ENCODE data around the gene ELOVL5.
"Not testable (repeated sequence)": the region's sequence is repeated elsewhere in the genome, so short reads cannot be mapped to it uniquely, and the experiment has no call there.

The ELOVL5 gene

DNA sequence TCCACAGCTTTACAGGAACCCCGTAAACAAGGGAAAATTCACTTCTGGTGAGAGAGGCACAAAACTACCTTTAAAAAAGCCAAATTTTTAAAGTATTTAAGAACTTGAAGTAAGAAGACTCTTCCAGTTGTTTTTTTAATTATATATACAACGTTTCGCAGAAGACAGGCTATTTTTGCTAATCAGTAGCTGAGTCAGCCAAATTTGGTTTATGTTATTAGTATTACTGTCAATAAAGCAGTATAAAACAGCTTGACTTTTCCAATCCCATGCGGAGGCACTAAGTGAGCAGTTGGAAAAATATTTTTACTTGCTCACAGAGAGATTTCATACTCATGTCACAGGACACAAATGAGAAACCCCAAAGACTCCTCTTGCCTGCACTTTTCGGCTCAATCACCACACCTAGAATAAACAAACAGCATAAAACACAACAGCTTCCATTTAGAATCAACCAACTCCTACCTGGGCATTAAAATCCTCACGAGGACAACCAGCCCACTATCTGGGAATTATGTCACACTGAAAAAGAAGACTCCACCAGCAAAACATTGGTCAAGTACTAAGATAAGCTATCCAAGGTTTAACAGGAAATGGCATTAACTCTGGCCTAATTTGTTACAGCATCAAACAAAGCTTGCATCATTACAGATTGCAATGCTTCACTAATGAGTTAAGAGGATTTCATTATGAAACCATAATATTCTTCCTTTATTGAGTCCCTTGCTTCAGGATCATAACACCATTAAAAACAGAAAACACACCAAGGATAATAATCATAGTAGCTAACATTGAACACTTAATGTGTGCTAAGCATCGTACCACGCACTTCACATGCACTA lies 26.3 kb downstream of the ELOVL5 start:
- TF ChIP-seq, protein P1, sequence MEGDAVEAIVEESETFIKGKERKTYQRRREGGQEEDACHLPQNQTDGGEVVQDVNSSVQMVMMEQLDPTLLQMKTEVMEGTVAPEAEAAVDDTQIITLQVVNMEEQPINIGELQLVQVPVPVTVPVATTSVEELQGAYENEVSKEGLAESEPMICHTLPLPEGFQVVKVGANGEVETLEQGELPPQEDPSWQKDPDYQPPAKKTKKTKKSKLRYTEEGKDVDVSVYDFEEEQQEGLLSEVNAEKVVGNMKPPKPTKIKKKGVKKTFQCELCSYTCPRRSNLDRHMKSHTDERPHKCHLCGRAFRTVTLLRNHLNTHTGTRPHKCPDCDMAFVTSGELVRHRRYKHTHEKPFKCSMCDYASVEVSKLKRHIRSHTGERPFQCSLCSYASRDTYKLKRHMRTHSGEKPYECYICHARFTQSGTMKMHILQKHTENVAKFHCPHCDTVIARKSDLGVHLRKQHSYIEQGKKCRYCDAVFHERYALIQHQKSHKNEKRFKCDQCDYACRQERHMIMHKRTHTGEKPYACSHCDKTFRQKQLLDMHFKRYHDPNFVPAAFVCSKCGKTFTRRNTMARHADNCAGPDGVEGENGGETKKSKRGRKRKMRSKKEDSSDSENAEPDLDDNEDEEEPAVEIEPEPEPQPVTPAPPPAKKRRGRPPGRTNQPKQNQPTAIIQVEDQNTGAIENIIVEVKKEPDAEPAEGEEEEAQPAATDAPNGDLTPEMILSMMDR (conservative IDR thresholded peaks at IDR 0.05; ENCODE audit: low read depth, low read length) = no peak
- peak; percentile 56 for DNase-seq (ENCODE audit: low read depth)
- no peak overlapping the region for H3K4me3 ChIP-seq (ENCODE audit: low read depth, low read length)

DNA sequence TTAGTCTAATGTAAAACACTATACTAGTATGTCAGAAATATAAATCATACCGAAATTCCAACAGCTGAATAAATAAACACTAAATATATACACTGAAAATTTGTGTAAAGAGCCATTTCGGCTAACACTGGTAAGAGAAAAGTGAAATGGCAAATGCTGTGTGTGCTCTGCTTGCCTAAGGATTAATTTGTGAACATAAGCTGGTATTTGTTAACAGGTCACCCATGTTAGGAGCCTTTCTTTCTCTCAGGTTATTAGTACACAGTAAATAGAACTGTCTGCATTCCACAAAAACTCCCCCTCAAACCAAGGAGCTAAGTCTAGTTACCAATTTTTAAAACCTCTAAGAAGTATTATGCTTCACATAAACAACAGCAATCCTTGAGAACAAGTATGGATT lies 27.0 kb downstream of the ELOVL5 start:
- DNase-seq (ENCODE audit: low read depth) = peak; percentile 26
- no peak overlapping the region for H3K4me3 ChIP-seq (ENCODE audit: low read depth, low read length)
- TF ChIP-seq, protein P1 (conservative IDR thresholded peaks at IDR 0.05; ENCODE audit: low read depth, low read length) = no peak

DNA sequence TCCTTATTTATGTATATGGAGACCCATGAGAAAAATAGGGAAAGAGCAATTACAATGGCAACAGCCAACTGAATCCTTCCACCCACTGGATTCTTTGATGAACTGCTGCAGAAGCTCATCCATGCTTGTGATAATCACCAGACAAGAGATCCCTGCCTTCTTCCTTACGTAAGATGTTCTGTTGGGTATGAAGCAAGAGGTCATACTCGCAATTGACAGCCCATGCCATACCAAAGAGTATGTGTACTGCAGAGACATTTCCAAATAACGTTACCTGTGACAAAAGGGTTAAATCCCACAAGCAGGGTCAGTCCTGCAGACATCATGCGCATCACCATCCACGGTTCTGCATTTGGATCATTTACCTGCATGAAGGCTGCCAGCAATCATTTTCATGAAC lies 27.8 kb downstream of the ELOVL5 start:
- H3K4me3 ChIP-seq (ENCODE audit: low read depth, low read length) = no peak overlapping the region
- TF ChIP-seq, protein P1 (conservative IDR thresholded peaks at IDR 0.05; ENCODE audit: low read depth, low read length) = peak; percentile 16
- peak; percentile 81 for DNase-seq (ENCODE audit: low read depth)

DNA sequence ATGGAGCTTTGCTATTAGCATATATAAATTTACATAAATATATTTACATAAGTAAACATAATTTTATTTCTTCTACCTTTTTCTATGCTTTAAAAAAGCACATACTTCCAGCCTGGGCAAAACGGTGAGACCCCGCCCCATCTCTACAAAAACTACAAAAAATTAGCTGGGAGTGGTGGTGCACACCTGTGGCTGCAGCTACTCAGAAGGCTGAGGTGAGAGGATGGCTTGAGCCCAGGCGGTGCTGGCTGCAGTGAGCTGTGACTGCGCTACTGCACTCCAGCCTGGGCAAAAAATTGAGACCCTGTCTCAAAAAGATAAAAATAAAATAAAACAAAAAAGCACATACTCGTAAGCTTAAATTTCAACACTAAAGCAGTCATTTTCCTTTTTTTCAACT lies 30.3 kb downstream of the ELOVL5 start:
- no peak overlapping the region for H3K4me3 ChIP-seq (ENCODE audit: low read depth, low read length)
- DNase-seq (ENCODE audit: low read depth) = no peak
- TF ChIP-seq, protein P1 (conservative IDR thresholded peaks at IDR 0.05; ENCODE audit: low read depth, low read length) = no peak

DNA sequence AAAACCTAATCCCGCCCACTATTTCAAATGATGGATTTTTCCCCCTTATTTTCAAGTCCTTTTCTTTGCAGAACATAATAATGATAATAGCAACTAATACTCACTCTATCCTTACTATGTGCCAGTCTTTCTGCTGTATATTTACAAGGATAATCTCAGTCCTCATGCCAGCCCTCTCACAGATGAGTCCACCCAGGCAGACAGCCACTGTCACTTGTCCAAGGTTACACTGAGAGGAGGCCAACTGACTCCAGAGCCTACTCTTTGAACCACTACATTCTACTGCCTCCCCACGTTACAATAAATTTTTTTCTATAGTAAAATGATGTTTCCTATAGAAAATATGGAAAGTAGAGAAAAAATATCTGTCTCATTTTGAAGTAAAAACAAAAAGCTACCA lies 30.9 kb downstream of the ELOVL5 start:
- no peak for DNase-seq (ENCODE audit: low read depth)
- TF ChIP-seq, protein P1 (conservative IDR thresholded peaks at IDR 0.05; ENCODE audit: low read depth, low read length) = no peak
- no peak overlapping the region for H3K4me3 ChIP-seq (ENCODE audit: low read depth, low read length)

DNA sequence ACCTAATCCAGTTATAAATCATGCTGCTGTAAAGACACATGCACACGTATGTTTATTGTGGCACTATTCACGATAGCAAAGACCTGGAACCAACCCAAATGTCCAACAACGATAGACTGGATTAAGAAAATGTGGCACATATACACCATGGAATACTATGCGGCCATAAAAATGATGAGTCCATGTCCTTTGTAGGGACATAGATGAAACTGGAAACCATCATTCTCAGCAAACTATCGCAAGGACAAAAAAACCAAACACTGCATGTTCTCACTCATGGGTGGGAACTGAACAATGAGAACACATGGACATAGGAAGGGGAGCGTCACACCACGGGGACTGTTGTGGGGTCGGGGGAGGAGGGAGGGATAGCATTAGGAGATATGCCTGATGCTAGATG lies 31.5 kb downstream of the ELOVL5 start:
- not testable (repeated sequence) for H3K4me3 ChIP-seq (ENCODE audit: low read depth, low read length); DNase-seq (ENCODE audit: low read depth)

DNA sequence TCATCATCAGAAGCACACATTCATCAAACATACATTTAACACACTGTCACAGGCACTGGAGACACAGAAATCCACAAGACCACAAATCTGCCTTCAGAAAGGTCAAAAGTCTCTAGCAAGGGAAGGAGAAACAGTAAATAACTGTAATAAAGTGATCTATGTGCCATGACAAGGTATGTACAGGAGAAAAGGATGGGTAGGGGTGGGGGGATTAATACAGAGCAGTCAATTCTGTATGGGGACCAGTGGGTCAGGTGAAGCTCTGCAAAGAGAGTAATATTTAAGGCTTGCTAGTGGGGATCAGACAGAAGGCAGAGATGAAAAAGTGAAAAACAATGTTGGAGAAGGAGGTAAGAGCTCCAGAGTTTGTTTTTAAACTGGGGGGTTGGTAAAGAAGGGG lies 32.6 kb downstream of the ELOVL5 start:
- H3K4me3 ChIP-seq (ENCODE audit: low read depth, low read length) = no peak overlapping the region
- DNase-seq (ENCODE audit: low read depth) = no peak
- TF ChIP-seq, protein P1 (conservative IDR thresholded peaks at IDR 0.05; ENCODE audit: low read depth, low read length) = no peak
